Choroid plexus epithelial cell (primary cell): Measurements from ENCODE around the gene PRSS35.
A peak's percentile ranks its signal among the peaks of the same experiment; 100 is the strongest.

Source experiments
- DNase-seq: peaks from one replicate; pipeline ENCODE4 v3.0.0-alpha.2; 2010; ENCODE audit warnings: low read depth
- H3K4me3 ChIP-seq: 2 replicates; pipeline ENCODE4 v1.5.1; 2011; ENCODE audit warnings: low read depth, mild to moderate bottlenecking, control low read depth, low read length, moderate library complexity
- TF ChIP-seq, protein P1 (sequence below): conservative IDR thresholded peaks from 2 replicates; pipeline ENCODE4 v1.5.1; 2011; ENCODE audit warnings: low read depth, mild to moderate bottlenecking, control low read depth, inconsistent platforms, low read length, moderate library complexity

PRSS35 gene

DNA sequence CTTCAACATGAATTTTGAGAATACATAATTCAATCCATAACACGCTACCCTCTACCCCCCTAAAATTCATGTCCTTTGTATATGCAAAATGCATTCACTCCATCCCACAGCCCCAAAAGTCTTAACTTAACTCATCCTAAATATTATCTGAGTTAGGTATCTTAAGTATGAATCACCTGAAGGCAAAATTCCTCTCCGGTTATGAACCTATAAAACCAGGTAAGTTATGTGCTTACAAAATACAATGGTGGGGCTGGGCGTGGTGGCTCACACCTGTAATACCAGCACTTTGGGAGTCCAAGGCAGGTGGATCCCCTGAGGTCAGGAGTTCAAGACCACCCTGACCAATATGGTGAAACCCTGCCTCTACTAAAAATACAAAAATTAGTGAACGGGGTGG is 23.5 kb upstream of the PRSS35 start:
- DNase-seq = no peak
- TF ChIP-seq, protein P1, sequence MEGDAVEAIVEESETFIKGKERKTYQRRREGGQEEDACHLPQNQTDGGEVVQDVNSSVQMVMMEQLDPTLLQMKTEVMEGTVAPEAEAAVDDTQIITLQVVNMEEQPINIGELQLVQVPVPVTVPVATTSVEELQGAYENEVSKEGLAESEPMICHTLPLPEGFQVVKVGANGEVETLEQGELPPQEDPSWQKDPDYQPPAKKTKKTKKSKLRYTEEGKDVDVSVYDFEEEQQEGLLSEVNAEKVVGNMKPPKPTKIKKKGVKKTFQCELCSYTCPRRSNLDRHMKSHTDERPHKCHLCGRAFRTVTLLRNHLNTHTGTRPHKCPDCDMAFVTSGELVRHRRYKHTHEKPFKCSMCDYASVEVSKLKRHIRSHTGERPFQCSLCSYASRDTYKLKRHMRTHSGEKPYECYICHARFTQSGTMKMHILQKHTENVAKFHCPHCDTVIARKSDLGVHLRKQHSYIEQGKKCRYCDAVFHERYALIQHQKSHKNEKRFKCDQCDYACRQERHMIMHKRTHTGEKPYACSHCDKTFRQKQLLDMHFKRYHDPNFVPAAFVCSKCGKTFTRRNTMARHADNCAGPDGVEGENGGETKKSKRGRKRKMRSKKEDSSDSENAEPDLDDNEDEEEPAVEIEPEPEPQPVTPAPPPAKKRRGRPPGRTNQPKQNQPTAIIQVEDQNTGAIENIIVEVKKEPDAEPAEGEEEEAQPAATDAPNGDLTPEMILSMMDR = no peak
- no peak overlapping the region for H3K4me3 ChIP-seq

DNA sequence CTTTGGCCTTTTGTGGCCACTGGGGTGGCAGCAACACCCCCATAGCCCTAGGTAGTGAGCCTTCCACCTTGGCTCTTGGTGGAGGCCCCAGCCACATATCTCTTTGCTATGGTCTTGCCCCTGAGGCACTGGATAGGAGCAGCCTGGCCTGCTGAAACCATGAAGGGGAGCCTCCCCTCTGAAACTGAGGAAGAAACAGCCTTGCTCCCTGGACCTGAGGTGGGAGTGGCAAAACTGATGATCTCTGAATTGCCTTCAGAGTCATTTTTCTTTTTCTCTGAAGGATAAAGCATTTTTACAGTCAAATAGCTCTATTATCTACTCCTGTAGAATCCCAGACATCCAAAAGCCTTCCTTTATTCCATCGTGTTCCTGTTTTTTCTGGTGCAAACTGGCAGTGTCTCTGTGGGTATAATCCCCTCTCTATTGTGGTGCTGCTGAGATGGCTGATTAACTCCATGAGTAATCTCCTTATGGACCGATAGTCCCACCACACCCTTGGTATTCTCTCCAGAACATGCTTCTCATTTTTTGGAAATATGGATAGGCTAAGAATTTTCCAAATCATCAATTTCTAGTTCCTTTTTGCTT is 22.0 kb upstream of the PRSS35 start:
- no peak overlapping the region for H3K4me3 ChIP-seq
- DNase-seq = no peak
- TF ChIP-seq, protein P1 = no peak

DNA sequence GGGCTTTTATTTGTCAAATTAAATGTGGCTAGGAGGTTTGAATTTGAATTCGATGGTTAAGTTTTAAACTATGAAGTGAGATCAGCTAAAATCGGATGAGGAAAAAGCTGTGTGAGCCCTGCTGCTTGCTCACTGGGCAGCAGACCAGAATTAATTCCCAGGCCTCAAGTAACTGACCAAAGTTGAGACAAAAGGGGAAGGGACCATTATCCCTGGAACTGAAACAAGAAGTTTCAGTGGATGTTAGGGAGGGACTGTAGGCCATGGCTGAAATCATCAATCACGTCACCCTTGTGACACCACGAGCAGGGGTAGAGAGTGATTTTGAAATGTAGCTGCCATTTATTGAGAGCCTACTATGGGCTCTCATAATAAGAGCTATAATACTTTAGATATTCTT is 7.0 kb upstream of the PRSS35 start:
- H3K4me3 ChIP-seq = no peak overlapping the region
- no peak for DNase-seq
- TF ChIP-seq, protein P1 = no peak

DNA sequence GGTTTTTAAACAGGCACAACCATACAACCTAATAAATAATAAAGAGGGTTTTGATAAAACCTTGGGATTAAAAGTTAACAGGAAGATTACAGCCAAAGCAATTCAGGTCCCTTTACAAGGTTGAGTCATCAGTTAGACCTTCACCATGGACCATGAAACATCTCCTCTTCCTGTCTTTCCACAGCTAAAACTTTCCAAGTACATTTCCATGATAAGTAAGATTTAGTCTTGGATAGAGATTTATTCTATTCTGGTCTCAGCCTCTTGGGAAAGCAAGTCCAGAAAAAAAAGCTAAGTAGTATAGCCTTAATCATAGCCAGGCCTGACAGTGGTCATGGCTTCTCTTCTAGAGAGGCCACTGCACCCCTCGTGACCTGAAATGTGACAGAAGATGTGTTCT is 2.9 kb upstream of the PRSS35 start:
- H3K4me3 ChIP-seq = no peak overlapping the region
- TF ChIP-seq, protein P1 = no peak
- peak; percentile 7 for DNase-seq

DNA sequence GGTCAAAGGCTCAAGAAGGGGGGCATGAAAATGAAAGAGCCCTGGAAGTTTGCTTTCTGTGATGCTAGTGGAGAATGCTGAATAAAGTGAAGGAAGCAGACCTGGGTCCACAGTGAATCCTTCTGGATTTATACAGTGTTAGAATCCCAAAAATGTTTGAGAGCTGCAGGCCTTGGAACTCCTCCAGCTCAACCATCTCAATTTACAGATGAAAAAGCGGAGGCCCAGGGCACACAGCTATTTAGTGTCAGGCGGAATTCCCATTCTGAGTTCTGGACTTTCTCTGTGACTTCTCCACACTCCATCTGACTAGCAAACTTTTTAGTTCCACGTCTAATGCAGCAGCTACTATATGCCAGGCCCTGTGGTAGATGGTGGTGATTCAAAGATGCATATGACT is 1.5 kb upstream of the PRSS35 start:
- DNase-seq = no peak
- no peak overlapping the region for H3K4me3 ChIP-seq
- TF ChIP-seq, protein P1 = no peak

DNA sequence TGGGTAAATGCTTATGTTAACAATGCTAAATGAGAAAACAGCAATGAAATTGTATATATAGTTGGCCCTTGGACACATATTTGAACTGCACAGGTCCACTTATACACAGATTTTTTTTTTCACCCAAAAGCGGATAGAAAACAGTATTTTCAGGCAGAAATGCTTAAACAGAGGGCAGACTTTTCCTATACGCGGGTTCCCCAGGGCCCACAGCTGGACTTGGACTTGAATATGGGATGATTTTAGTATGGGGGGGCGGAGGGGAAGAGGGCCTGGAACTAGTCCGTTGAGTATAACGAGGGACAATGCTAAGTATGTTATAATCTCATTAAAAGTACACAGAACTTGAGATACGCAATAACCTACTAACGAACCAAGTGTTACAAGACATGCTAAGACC is 1.1 kb upstream of the PRSS35 start:
- TF ChIP-seq, protein P1 = no peak
- no peak overlapping the region for H3K4me3 ChIP-seq
- no peak for DNase-seq

DNA sequence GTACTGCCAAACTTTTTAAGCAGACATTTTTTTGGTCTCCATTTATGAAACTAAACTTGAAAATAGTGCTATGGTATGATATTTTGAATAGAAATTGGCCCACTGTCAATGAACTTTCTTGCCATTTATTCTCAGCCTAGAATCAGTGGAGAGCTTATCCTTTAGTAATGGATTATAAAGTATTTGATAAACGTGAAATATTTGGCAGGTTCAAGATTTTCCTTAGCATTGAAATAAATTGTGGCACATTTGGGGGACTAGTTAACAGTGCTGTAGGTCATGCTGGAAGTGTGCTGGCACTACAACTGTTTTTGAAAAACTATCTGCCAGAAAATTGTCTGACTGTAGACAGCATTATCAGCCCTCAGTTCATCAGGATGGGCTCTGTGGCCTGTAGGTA is 2.1 kb downstream of the PRSS35 start:
- no peak for DNase-seq
- H3K4me3 ChIP-seq = no peak overlapping the region
- TF ChIP-seq, protein P1 = no peak
